GM18867 (cell line): Measurements from ENCODE around the gene DNAJB9.

Experiments
- ATAC-seq: cut with Tn5 transposase; IDR thresholded peaks from one replicate; pipeline ENCODE4 v1.9.1; 2021; ENCODE audit warnings: mild to moderate bottlenecking, moderate library complexity; ENCODE audit not compliant: unreplicated experiment

The DNAJB9 gene

DNA sequence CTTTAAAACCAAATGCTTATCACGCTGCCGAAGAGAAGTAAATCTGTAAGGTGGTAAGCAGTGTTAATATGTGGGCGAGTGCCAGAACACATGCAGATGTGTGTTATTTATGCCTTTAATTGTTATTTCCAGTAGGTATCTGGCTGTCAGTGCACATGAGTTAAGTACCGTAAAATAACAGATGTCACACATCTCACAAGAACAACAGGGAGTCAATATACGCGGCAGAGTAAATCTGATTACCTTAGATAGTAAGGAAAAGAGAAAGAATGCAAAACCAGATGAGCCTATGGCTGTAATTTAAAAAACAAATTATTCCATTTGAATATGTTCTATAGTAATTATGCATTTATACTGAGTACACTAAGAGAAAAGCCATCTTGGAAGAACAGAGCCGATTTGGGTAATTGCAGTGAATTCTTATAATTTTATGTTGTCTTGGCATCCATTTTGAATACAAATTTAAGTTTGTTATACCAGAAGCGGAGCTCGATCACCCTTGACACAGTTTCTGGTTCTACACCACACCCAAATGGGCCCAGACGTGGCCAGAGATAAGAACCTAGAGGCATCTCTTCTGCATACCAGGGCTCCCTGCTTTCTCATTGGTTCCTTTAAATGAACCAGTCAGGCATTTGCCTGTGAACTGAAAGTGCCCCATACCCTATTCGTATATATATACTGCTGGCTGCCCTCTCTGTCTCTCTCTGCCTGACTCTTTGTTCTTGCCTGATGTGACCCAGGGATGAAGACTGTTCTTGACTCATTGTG is 34.8 kb downstream of the DNAJB9 start:
- ATAC-seq = no peak

DNA sequence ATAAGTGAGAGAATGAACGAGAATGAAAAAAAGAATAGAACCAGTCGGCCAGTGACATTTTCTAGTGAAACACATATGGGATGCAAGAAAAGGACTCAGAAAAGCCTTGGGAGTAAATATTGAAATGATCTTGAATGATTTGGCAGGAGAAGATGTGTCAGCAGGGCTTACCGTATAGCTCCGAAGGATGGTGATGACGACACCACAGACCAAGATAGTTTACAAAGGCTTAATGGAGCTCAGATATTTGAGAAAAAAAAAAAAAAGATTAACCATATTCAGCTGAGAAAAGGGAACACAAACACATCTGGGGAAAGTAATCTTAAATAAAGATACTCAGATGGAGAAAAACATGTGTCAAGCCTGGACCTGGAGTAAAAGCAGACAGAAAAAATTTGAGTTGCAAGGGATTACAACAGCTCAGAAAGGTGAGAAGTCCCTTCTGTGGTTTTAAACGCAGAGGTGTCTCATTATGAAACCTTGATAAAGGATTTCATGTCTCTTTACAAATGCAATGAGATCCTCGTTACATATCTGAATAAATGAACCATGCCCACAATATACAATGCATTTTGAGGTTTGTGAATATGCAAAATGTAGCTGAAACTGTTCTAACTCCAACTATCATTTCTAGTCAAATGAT is 36.0 kb downstream of the DNAJB9 start:
- ATAC-seq = no peak

DNA sequence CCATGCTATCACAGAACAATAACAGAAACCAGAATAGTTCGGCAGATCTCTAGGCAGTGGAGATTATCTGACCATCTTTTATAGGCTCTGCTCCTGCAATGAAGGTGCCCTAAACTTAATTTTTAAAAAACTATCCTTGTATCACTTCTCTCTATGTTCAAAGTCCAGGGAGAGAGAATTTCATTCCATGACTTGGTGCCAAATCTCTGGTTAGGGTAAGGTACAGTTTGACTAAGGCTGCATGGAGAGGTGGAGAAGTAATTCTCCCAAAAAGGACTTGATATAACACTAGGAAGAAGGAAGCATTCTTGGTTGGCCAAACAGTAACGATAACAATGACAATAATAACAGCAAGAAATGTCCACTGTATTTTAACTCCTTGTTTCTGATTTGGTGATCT is 40.0 kb downstream of the DNAJB9 start:
- ATAC-seq = no peak

DNA sequence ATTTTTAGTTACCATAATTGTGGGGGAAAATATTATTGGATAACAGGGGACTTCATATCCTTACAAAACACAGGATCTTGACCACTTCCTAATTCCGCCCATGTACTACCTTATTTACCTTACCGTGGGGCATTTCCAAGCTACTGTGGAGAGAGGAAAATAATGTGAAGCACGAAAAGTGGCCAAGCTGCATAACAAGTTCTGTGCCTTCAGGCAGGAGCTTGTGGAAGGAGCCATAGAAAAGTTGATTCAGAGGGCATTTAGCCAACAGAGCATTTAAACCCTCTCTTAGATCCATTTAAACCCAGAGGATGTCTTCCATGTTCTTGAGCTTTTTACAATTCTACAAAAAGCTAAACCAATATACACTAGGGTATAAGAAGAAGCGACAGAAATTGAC is 41.6 kb downstream of the DNAJB9 start:
- ATAC-seq = no peak

DNA sequence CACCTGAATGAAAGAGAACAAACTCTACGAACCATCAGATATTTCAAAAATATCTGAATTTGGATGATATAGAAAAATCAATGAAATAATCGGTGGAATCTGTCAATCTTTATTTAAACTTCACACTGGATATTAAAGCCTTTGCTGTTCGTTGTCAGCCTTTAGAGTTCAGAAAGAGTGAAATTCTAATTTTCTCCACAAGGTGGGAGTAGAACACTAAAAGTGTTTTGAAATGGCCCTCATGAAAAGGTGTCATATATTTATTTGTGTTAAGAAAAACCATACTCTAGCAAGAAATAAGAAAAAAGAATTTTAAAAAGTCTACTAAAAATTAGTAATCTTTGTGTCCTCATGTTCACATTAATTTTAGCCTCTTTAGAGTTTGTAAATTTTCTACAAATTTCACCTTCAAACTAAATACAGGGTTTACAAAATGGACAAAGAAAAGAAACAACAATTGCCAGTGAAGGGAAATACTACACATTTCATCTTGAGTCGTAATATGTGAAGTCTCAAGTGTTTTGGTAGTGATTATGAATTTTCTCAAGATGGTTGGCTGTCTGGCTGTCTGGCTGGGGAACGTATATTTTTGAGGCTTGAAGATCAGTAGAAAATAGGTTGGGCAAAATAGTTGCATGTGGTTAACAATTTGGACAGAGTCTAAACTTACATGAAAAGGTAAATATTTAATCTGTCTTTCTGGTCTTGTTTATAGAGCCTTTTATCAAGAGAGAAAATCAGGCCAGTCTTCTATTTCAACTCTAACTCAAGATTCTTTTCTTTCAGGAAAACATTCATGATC is 43.7 kb downstream of the DNAJB9 start:
- ATAC-seq = peak; percentile 81

DNA sequence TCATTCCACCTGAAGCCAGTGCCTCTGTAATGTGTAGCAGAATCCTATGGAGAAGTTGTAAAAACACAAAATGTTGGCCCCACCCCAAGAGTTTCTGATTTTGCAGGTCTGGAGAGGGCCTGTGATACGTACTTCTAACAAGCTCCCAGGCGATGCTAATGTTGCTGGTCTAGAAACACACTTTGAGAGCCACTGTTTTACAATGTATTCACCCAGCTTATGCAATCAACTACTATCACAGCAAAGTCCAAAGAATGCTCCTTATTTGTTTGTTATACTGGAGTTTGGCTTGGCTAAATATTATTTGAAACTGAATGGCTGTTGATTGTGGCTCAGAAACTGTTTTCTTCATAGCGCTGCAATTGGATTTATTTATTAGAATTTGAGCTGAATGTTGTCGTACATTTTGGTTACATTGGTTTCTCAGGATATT is 44.3 kb downstream of the DNAJB9 start:
- ATAC-seq = no peak

DNA sequence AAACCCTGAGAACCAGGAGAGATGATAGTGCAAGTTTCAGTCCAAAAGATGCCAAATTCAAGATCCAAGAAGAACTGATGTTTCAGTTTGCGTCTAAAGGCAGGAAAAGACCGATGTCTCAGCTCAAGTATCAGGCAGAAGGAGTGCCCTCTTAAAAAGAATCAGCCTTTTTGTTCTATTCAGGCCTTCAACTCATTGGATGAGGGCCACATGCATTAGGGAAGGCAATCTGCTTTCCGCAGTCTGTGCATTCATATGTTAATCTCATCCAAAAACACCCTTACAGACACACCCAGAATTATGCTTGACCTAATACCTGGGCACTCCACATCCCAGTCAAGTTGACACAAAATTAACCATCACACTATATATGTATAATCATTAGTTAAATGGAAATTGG is 45.2 kb downstream of the DNAJB9 start:
- no peak for ATAC-seq

DNA sequence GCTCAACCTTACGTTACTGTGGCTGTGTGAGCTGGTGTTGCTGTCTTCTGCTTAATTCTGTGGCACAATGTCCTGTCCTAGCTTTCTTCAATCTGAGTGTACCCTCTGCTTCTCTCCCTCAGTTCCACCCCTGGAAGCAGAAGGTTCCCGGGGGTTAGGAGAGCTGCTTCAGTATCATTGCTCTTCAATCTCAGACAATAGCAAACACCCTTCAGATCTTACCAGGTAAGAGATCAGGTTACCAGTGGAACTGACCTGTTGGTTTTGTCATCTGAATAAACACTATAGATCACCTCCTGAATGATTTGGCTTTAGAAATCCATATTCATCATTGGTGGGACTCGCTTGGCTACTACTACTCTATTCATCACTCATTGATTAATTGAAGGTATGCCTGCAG is 48.4 kb downstream of the DNAJB9 start:
- ATAC-seq = no peak

DNA sequence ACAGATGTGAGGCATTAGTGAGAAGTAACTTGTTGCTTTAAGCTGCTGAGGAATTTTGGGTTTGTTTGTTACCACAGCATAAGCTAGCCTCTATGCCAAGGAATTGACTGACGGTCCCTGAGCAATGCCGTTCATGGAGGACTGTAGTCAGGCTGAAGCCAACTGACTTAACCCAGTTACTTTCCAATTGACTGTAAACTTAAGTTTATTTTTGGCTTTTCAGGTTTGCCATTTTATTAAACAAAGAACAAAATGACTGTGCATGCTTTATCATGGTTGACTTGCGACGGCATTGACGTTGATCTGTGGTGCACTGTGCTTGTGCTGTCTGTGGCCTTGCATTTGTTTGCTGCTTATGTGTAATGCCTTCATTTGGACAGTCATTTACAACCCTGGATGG is 53.5 kb downstream of the DNAJB9 start:
- peak; percentile 74 for ATAC-seq
